ENCODE measurements around the gene TRIO.
A peak's percentile ranks its signal among the peaks of the same experiment; 100 is the strongest.
"Not testable (repeated sequence)": the region's sequence is repeated elsewhere in the genome, so short reads cannot be mapped to it uniquely, and the experiment has no call there.

The TRIO gene

GRCh38 chr5:14509556-14509955, 366.4 kb downstream of the TRIO start:
- DNase-seq (ENCODE audit: low spot score): no peak

GRCh38 chr5:14510156-14510734, 367.1 kb downstream of the TRIO start:
- peak; percentile 56 for DNase-seq (ENCODE audit: low spot score)

DNA sequence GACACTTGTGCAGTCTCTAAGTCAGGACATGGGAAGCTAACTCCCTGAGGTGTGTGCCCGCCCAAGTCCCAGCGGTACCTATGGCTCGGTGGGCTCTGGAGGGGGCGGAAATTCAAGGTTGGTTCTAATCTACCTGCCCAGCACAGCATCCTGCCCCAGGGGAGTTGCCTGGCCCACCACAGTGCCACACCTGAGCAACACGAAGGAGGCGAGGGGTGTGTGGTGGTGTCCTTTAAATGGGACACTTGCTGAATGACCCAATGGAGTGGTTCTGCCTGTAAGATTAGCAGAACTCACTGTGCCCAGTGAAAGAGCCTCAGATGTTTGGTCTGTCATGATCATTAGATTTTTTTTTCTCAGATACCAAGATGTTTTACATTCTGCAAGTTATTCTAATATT, 367.7 kb downstream of the TRIO start:
- no peak for DNase-seq (ENCODE audit: low spot score)

DNA sequence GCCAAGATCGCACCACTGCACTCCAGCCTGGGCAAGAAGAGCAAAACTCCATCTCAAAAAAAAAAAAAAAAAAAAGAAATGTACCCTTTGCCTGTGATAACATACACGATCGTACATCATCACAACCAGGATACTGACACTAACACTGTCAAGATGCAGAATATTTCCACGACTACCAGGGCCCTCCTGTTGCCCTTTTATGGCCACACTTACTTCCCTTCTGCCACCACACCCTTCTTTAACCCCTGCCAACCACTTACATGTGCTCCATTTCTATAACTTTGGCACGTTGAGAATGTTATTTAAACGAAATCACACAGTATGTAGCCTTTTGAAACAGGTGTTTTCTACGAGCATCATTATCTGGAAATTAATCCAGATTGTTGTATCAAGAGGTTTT, 369.4 kb downstream of the TRIO start:
- no peak for DNase-seq (ENCODE audit: low spot score)

- no peak for DNase-seq (ENCODE audit: low spot score)
Observed at GRCh38 chr5:14513266-14513665, 370.1 kb downstream of the TRIO start.

GRCh38 chr5:14516901-14517300, 373.8 kb downstream of the TRIO start:
- DNase-seq (ENCODE audit: low spot score): no peak

DNA sequence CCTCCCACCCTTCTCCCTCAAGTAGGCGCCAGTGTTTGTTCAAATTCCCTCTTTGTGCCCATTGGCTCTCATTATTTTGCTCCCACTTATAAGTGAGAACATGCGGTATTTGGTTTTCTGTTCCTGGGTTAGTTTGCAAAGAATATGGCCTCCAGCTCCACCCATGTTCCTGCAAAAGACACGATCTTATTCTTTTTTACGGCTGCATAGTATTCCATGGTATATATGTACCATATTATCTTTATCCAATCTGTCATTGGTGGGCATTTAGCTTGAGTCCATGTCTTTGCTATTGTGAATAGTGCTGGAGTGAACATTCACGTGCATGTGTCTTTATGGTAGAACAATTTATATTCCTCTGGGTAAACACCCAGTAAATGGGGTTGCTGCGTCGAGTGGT, 375.5 kb downstream of the TRIO start:
- no peak for DNase-seq (ENCODE audit: low spot score)

- peak; percentile 74 for DNase-seq (ENCODE audit: low spot score)
Observed at GRCh38 chr5:14521748-14522147, 378.6 kb downstream of the TRIO start.

- no peak for DNase-seq (ENCODE audit: low spot score)
Observed at GRCh38 chr5:14522721-14523120, 379.6 kb downstream of the TRIO start.

DNA sequence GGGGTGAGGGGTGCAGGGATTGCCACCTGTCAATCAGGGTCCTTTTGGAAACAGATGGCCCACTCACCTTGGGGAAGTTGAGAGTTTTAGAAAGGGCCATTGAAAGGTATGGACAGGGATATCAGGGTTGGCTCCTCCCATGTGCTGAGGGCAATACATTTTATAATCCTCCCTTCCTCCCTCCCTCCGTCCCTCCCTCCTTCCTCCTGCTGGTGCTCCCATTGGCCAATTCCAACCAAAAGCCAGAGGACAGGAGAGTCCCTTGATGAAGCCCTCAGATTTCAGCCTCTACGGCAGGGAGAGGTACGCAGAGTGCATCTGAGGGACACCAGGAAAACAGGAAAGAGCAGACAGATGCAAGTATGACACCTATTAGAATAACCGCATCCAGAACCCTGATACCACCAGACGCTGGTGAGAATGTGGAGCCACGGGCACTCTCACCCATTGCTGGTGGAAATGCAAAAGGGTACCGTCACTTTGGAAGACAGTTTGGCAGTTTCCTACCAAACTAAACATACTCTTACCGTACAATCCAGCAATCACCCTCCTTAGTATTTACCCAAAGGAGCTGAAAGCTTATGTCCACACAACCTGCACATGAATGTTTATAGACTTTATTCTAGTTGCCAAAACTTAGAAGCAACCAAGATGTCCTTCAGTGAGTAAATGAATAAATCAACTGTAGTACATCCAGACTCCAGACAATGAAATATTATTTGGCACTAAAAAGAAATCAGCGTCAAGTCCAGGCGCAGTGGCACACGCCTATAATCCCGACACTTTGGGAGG, 380.3 kb downstream of the TRIO start:
- no peak for DNase-seq (ENCODE audit: low spot score)

DNA sequence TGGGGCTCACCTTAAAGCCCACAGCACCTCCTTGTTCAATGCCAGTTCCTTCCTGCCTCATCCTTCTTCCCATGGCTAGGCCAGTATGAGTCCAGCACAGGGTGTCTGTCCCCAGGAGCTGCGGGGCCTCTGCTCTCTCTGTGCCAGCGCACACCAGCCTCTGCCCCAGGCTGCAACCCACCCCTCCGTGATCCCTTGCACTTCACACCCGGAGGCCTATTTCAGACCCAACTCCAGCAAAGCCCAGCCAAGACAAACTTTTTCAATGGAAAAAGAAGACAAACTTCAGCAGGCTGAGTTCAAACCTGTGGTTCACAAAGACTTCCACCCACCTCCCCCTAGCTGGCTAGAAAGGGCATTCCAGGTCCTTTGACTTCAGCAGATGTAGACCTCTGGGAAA, 382.3 kb downstream of the TRIO start:
- DNase-seq (ENCODE audit: low spot score): no peak

DNA sequence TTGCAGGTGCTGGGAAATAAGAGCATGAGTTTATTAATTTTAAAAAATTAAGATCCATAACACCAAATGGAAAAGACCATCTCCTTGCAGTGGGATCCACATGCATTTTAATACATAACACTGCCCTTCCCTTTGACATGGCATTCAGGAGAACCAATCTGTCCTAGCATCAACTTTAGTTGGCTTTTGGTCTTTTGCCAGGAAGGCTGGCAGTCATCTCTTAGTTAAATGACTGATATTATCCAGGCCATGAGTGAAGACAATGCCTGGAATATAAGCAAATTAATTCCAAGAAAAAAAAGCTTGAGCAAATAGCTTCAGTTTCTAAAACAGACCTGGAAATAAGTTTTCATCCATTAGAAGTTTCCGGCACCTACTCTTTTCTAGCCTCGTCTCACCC, 383.4 kb downstream of the TRIO start:
- no peak for DNase-seq (ENCODE audit: low spot score)

DNA sequence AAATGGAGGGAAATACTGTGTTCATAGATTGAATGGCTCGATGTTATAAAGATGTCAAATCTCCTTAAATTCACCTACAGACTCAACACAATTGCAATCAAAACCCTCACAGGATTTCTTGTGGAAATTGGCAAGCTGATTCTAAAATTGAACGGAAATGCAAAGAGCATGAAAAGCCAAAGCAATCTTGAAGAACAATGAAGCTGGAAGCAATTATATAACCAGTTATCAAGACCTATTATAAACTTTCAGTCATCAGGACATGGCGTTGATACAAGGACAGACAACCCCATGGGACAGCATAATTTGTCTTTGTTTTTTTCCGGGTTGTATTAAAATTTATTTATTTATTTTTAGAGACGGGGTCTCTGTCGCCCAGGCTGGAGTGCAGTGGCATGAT, 385.0 kb downstream of the TRIO start:
- DNase-seq (ENCODE audit: low spot score): no peak

DNA sequence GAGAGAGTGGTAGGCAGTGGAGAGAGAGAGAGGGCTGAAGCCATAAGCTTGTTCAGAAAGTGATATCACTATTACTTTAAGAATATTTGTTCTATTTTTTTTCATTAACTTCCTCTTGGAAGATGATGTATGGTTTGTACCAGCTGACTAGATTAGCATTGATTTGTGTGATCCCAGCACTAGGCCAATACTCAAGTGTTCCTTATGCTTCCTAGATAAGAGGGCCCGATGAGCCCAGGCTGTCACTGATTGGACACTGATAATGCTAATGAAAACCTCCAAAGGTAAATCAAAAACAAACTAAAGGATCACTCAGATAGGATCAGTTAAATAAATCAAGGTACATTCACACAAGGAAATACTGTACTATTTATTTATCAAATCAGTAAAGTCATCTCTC, 385.8 kb downstream of the TRIO start:
- DNase-seq (ENCODE audit: low spot score): no peak

GRCh38 chr5:14531668-14532067, 388.5 kb downstream of the TRIO start:
- DNase-seq (ENCODE audit: low spot score): no peak

GRCh38 chr5:14532180-14532579, 389.0 kb downstream of the TRIO start:
- DNase-seq (ENCODE audit: low spot score): no peak

- no peak for DNase-seq (ENCODE audit: low spot score)
Observed at GRCh38 chr5:14534773-14535172, 391.6 kb downstream of the TRIO start.

- DNase-seq (ENCODE audit: low spot score): peak; percentile 54
Observed at GRCh38 chr5:14545308-14545707, 402.2 kb downstream of the TRIO start.

DNA sequence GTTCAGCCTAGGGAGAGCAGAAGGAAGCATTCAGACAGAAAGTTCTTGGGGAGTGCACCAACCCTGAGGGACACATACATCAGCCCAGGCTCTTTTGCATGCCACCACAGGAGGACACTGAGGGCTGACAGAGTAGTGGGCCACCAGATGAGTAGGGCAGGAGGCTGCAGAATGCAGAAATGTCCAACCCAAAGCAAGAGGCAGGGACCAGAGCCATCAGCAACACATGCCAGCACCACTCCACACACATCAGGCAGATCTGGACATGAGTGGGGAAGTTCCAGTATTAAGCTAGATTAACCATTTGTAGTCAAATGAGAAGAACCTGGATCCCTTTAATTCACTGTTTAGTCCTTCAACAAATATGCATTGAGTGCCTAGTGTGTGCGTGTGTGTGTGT, 402.7 kb downstream of the TRIO start:
- peak; percentile 27 for DNase-seq (ENCODE audit: low spot score)

- DNase-seq (ENCODE audit: low spot score): no peak
Observed at GRCh38 chr5:14547666-14548065, 404.5 kb downstream of the TRIO start.

- DNase-seq (ENCODE audit: low spot score): no peak
Observed at GRCh38 chr5:14551211-14551610, 408.1 kb downstream of the TRIO start.

GRCh38 chr5:14552017-14552416, 408.9 kb downstream of the TRIO start:
- peak; percentile 37 for DNase-seq (ENCODE audit: low spot score)

DNA sequence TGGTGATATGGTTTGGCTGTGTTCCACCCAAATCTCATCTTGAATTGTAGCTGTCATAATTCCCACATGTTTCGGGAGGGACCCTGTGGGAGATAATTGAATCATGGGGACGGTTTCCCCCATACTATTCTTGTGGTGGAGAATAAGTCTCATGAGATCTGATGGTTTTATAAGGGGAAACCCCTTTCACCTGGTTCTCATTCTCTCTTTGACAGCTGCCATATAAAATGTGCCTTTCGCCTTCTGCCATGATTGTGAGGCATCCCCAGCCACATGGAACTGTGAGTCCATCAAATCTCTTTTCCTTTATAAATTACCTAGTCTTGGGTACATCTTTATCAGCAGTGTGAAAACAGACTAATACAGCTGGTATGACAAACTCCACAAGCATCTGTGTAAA, 411.1 kb downstream of the TRIO start:
- not testable (repeated sequence) for DNase-seq (ENCODE audit: low spot score)

DNA sequence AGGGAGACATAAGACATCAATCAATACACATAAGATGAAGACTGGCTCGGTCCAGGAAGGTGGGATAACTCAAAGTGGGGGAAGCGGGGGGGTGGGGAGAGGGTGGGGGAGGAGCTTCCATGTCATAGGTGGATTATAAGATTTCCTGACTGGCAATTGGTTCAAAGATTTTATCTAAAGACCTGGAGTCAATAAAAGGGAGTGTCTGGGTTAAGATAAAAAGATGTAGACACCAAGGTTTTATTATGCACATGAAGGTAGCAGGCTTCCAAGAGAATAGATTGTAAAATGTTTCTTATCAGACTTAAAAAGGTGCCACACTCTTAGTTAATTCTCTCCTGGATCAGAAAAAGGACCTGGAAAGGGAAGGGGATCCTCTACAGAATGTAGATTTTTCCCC, 412.9 kb downstream of the TRIO start:
- DNase-seq (ENCODE audit: low spot score): no peak

Measured in Ammon's horn (tissue), 1 donor.